Measurements from ENCODE around the gene SPINDOC.
"Not testable (repeated sequence)": the region's sequence is repeated elsewhere in the genome, so short reads cannot be mapped to it uniquely, and the experiment has no call there.

SPINDOC gene

GRCh38 chr11:63785823-63786222 lies 27.4 kb upstream of the SPINDOC start:
- DNase-seq (ENCODE audit: low read depth, low spot score) = no peak

- DNase-seq (ENCODE audit: low read depth, low spot score) = no peak
Observed at GRCh38 chr11:63791495-63792167, 21.6 kb upstream of the SPINDOC start.

- DNase-seq (ENCODE audit: low read depth, low spot score) = no peak
Observed at GRCh38 chr11:63793161-63793560, 20.1 kb upstream of the SPINDOC start.

- DNase-seq (ENCODE audit: low read depth, low spot score) = no peak
Observed at GRCh38 chr11:63795066-63795465, 18.2 kb upstream of the SPINDOC start.

- no peak for DNase-seq (ENCODE audit: low read depth, low spot score)
Observed at GRCh38 chr11:63800921-63801320, 12.3 kb upstream of the SPINDOC start.

GRCh38 chr11:63802637-63803414 lies 10.4 kb upstream of the SPINDOC start:
- DNase-seq (ENCODE audit: low read depth, low spot score) = no peak

- DNase-seq (ENCODE audit: low read depth, low spot score) = no peak
Observed at GRCh38 chr11:63804259-63804658, 9.0 kb upstream of the SPINDOC start.

GRCh38 chr11:63805844-63806415 lies 7.3 kb upstream of the SPINDOC start:
- no peak for DNase-seq (ENCODE audit: low read depth, low spot score)

GRCh38 chr11:63810383-63810782 lies 2.9 kb upstream of the SPINDOC start:
- DNase-seq (ENCODE audit: low read depth, low spot score) = not testable (repeated sequence)

- no peak for DNase-seq (ENCODE audit: low read depth, low spot score)
Observed at GRCh38 chr11:63811522-63811921, 1.7 kb upstream of the SPINDOC start.

GRCh38 chr11:63813563-63814382 lies 517 bp downstream of the SPINDOC start:
- DNase-seq (ENCODE audit: low read depth, low spot score) = no peak

- DNase-seq (ENCODE audit: low read depth, low spot score) = no peak
Observed at GRCh38 chr11:63814383-63814736, 1.1 kb downstream of the SPINDOC start.

- no peak for DNase-seq (ENCODE audit: low read depth, low spot score)
Observed at GRCh38 chr11:63816166-63816565, 2.9 kb downstream of the SPINDOC start.

GRCh38 chr11:63816732-63817131 lies 3.5 kb downstream of the SPINDOC start:
- no peak for DNase-seq (ENCODE audit: low read depth, low spot score)

GRCh38 chr11:63817758-63818498 lies 4.7 kb downstream of the SPINDOC start:
- no peak for DNase-seq (ENCODE audit: low read depth, low spot score)

- no peak for DNase-seq (ENCODE audit: low read depth, low spot score)
Observed at GRCh38 chr11:63818609-63819008, 5.4 kb downstream of the SPINDOC start.

GRCh38 chr11:63821411-63821810 lies 8.2 kb downstream of the SPINDOC start:
- DNase-seq (ENCODE audit: low read depth, low spot score) = no peak

- no peak for DNase-seq (ENCODE audit: low read depth, low spot score)
Observed at GRCh38 chr11:63826471-63827190, 13.4 kb downstream of the SPINDOC start.

- no peak for DNase-seq (ENCODE audit: low read depth, low spot score)
Observed at GRCh38 chr11:63829823-63830489, 16.7 kb downstream of the SPINDOC start.

- DNase-seq (ENCODE audit: low read depth, low spot score) = no peak
Observed at GRCh38 chr11:63831326-63831725, 18.1 kb downstream of the SPINDOC start.
